ENCODE data around the gene FAM222B.
"Not testable (repeated sequence)": the region's sequence is repeated elsewhere in the genome, so short reads cannot be mapped to it uniquely, and the experiment has no call there.

- not testable (repeated sequence) for TF ChIP-seq CTCF (conservative IDR thresholded peaks at IDR 0.05; ENCODE audit: low read depth, low read length); EZH2 (IDR thresholded peaks at IDR 0.05; ENCODE audit: low read length, unreplicated experiment)
These were observed 6.0 kb downstream of the FAM222B start for GRCh38 chr17:28836541-28836940.

Measured in PC-3 (cell line).